ENCODE data around the gene OR10AD1. TPM values are rescaled to one million over a fixed set of nuclear protein-coding genes. Genes with fewer than 3 reads are reported as not detected.

Gene OR10AD1
- not detected in 5 replicates for total RNA-seq (2022; extraction: Qiagen RNA extraction)

GRCh38 chr12:48203192-48203591, at the start of gene OR10AD1:
OR10AD1 (minus strand) TSS chr12:48203292; CDS start chr12:48203292, 0 bp downstream.

GRCh38 chr12:48183091-48183875, 19.8 kb downstream of the OR10AD1 start, which contains the start of gene CCDC184:
CCDC184 (plus strand) TSS chr12:48183644; CDS start chr12:48184123, 479 bp downstream.

GRCh38 chr12:48157018-48157888, 45.8 kb downstream of the OR10AD1 start, which contains the start of gene ASB8:
ASB8 (minus strand) TSS chr12:48157515; CDS start chr12:48153496, 4,019 bp downstream.

Other genes starting within 250 kb of the OR10AD1 start
- gene TMEM106C, start 239.7 kb downstream of the OR10AD1 start, total RNA-seq (2022; extraction: Qiagen RNA extraction), result 116 to 133 TPM (median 125 TPM) in 5 replicates
- 0.06 to 0.18 TPM (median 0.11 TPM) in 5 replicates for gene COL2A1, start 198.8 kb downstream of the OR10AD1 start, total RNA-seq (2022; extraction: Qiagen RNA extraction)
- 11.5 to 16.0 TPM (median 12.9 TPM) in 5 replicates for gene SENP1, start 97.2 kb downstream of the OR10AD1 start, total RNA-seq (2022; extraction: Qiagen RNA extraction)
- gene PFKM, start 83.9 kb downstream of the OR10AD1 start, total RNA-seq (2022; extraction: Qiagen RNA extraction), result 22.3 to 24.0 TPM (median 23.5 TPM) in 5 replicates
- 12.6 to 16.9 TPM (median 14.9 TPM) in 5 replicates for gene ASB8, start 45.8 kb downstream of the OR10AD1 start, total RNA-seq (2022; extraction: Qiagen RNA extraction)
- gene CCDC184, start 19.6 kb downstream of the OR10AD1 start, total RNA-seq (2022; extraction: Qiagen RNA extraction), result 2.3 to 3.1 TPM (median 2.9 TPM) in 5 replicates
- gene ZNF641, start 147.6 kb upstream of the OR10AD1 start, total RNA-seq (2022; extraction: Qiagen RNA extraction), result 4.5 to 6.1 TPM (median 5.7 TPM) in 5 replicates